ENCODE data around the gene MRTFA. TPM values are rescaled to one million over a fixed set of nuclear protein-coding genes. Genes with fewer than 3 reads are reported as not detected.
"Not testable (repeated sequence)": the region's sequence is repeated elsewhere in the genome, so short reads cannot be mapped to it uniquely, and the experiment has no call there.

MRTFA gene
- total RNA-seq, 1 donor from 2014 or later: 47.0 TPM

DNA sequence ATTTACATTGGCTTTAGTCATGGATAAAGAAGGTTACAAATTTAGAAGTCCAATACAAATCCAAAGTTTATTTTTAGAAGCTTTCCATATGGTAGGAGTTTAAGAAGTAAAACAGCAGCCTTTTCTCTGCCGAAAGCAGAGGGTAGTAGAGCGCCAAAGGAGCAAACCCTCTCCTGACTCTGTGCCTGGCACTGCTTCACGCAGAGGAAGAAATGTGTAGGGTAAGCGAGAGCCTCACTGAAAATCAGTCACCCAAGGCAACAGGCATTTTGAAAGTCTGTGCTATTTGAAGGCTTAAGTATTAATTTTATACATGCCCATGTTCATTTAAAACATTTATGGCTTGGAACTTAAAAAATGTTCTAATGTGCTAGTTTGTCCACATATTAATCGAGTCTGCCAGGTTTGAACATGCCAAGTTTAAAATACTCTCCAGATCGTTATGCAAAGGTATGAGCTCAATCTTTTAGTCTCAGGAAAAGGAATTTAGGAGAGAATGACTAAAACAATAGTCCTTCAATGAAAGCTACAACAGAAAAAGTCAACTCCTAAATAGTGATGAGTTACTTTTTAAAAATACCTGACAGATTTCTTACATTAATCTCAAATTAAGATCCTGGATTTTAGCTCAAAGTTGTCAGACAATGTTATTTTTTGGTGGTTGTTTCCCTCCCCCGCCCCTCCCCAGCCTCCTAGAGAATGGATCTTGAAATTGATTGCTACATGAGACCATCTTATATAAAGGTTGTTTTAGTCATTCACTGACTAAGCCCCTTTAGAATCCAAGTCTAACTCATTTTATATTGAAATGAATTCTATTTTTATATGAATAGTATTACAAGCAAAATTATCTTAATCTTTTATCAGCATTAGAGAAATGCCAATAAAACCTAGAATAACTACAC is 38.7 kb downstream of the MRTFA start:
- no peak for DNase-seq (ENCODE audit: low read depth)

DNA sequence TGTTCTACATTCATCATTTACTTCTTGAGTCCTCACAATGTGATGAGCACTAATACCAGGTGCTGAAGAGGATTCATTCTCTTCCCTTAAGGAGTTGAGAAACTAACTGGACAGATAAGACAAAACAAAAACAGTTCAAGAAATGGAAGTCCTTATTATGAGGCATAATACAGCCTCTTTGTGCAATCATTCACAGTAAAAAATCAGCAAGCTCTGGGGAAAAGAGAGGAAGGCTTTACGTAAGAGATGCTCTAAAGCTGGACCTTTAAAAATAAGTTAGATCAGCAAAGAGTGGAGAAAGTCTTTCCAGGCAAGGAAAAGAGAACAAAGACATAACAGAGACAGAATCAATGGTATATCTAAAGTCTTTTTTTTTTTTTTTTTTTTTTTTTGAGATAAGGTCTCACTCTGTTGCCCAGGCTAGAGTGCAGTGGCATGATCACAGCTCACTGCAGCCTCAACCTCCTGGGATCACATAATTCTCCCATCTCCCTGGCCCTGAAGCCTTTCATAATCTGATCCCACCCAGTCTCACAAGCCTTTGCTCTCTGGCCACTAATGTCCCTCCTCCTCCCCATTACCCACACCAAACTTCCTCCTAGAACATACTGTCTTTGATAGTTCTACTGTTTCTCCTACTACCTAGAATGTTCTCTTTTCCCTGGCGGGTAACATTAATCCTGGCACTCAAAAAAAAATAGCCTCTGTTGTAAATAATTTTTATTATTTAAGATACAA is 40.9 kb downstream of the MRTFA start:
- DNase-seq (ENCODE audit: low read depth): no peak

GRCh38 chr22:40594924-40595323 is 41.6 kb downstream of the MRTFA start:
- DNase-seq (ENCODE audit: low read depth): no peak

- no peak for DNase-seq (ENCODE audit: low read depth)
Measured at GRCh38 chr22:40594346-40594745, 42.2 kb downstream of the MRTFA start.

- DNase-seq (ENCODE audit: low read depth): peak; percentile 26
Measured at GRCh38 chr22:40593460-40594273, 42.9 kb downstream of the MRTFA start.

DNA sequence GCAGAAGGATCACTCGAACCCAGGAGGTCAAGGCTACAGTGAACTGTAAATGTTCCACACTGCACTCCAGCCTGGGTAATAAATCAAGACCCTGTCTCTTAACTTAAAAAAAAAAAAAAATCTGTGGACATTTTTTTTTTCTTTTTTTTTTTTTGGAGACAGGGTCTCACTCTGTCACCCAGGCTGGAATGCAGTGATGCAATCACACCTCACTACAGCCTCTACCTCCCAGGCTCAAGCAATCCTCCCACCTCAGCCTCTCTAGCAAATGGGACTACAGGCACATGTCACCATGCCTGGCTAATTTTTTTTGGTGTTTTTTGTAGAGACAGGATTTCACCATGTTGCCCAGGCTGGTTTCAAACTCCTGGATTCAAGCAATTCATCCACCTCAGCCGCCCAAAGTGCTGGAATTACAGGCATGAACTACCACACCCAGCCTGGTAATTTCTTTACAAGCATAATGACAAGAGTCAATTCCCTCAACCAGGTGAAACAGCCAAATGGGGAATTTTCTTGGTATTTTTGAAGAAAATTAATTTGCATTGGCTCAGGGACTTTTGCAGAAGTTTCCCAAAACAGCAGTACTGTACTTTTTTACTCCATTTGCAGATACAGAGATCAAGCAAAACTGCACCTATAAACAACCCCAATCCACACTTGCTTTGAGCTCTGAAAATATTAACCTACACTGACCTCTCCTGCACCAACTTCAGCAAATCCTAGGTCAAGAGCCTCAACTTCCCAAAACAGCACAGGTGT is 44.0 kb downstream of the MRTFA start:
- DNase-seq (ENCODE audit: low read depth): no peak

DNA sequence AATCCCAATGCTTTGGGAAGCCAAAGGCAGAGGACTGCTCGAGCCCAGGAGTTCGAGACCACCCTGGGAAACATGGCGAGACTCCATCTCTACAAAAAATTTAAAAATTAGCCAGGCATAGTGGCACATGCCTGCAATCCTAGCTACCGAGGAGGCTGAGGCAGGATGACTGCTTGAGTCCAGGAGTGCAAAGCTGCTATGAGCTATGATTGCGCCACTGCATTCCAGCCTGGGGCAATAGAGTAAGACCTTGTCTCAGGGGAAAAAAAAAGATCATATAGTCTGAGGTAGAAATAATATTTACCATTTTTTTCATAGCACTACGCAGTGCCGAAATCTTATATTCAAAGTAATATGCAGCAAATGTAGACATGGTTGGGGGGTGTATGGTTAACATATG is 47.8 kb downstream of the MRTFA start:
- no peak for DNase-seq (ENCODE audit: low read depth)

- DNase-seq (ENCODE audit: low read depth): no peak
Measured at GRCh38 chr22:40586781-40587180, 49.7 kb downstream of the MRTFA start.

GRCh38 chr22:40585310-40585751 is 51.2 kb downstream of the MRTFA start:
- no peak for DNase-seq (ENCODE audit: low read depth)

DNA sequence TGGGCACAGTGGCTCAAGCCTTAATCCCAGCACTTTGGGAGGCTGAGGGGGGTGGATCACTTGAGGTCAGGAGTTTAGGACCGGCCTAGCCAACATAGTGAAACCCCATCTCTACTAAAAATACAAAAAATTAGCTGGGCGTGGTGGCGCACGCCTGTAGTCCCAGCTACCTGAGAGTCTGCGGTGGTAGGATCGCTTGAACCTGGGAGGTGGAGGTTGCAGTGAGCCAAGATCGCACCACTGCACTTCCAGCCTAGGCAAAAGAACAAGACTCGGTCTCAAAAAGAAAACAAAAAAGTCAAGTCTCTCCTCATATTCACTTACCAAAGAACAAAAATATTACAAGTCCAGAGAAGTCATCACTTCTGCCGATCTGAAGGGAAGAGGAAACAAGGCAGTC is 51.8 kb downstream of the MRTFA start:
- not testable (repeated sequence) for DNase-seq (ENCODE audit: low read depth)

DNA sequence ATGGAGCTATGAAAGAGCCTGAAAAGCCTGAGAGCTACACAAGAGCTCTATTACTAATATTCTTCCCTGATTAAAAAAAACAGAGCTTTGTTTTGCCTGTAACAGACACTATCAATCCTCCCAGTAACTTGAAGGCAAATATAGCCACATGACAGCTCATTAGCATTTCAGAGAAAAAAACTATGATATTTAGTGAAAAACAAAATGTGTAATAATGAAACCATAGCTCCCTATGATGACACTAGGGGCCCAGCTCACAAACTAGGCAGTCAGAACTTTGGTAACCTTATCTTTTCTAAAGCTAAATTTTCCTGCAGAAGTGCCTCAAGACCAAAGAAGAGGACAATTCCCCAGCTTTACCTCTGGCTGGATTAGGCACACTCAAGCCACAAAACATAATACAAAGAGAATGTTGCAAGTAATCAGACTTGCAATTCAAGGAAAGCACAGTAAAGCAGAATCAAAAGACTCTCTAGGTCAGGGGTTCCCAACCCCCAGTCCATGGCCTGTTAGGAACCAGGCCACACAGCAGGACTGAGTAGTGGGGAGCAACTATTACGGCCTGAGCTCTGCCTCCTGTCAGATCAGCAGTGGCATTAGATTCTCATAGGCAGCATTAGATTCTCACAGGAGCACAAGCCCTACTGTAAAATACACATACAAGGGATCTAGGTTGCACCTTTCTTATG is 53.3 kb downstream of the MRTFA start:
- no peak for DNase-seq (ENCODE audit: low read depth)

- no peak for DNase-seq (ENCODE audit: low read depth)
Measured at GRCh38 chr22:40582063-40582462, 54.5 kb downstream of the MRTFA start.

- DNase-seq (ENCODE audit: low read depth): no peak
Measured at GRCh38 chr22:40580631-40581030, 55.9 kb downstream of the MRTFA start.

GRCh38 chr22:40578171-40578570 is 58.3 kb downstream of the MRTFA start:
- no peak for DNase-seq (ENCODE audit: low read depth)

DNA sequence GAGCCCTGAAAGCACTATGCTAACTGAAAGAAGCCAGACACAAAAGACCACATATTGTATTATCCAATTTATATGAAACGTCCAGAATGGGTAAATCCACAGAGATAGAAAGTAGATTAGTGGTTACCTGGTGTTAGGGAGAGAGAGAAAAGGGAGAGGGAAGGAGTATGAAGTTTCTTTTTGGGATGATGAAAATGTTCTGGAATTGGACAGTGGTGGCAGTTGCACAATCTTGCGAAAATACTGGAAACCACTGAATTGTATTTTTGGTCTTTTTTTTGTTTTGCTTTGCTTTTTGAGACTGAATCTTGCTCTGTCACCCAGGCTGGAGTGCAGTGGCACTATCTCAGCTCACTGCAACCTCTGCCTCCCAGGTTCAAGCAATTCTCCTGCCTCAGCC is 63.5 kb downstream of the MRTFA start:
- no peak for DNase-seq (ENCODE audit: low read depth)

- DNase-seq (ENCODE audit: low read depth): no peak
Measured at GRCh38 chr22:40571887-40572286, 64.6 kb downstream of the MRTFA start.

DNA sequence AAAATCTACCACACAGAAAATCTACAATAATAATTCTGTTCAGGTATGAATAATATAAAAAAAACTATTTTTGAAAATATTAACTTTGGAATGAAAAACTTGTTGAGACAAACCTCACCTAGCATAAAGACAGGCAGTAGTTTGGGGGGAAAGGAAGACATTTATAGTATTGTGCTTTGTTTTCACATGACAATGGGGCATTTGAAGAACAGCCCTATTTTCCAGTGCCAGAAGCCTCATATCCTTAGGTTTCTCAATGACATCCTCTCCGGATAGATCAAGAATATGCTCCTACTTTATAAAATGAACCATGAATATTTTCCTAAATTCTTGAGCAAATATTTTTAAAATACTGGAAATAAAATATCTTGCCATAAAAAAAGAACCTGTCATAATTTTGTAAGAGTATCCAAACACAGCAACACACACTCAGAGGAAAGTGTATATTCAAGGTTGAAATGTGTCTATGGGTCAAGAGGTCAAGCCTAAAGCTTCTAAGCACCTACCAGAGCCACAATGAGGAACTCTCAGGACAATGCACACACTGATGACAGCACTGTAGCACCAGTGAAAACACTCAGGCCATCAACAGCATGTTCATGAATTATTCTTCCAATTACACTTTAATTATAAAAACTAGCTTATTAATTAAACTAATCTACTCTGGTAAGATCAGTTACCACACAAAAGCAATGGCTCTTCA is 68.7 kb downstream of the MRTFA start:
- no peak for DNase-seq (ENCODE audit: low read depth)

DNA sequence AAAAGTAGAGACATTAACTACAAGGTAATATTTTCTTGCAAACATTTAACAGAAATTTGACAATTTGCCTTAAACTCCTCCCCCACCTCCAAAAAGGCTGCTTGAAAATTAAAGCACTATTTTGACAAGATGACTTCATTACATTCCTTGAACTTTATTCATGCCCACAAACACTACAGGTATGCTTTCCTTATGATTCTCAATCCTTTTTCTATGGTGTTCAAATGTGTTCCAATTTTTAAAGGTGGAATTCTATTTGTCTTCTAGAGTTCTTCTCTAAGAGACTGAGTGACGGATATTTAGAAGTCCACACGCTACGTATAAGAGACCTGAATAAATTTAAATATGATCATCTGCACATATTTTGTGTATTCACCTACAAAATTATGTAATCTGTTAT is 69.4 kb downstream of the MRTFA start:
- DNase-seq (ENCODE audit: low read depth): no peak

DNA sequence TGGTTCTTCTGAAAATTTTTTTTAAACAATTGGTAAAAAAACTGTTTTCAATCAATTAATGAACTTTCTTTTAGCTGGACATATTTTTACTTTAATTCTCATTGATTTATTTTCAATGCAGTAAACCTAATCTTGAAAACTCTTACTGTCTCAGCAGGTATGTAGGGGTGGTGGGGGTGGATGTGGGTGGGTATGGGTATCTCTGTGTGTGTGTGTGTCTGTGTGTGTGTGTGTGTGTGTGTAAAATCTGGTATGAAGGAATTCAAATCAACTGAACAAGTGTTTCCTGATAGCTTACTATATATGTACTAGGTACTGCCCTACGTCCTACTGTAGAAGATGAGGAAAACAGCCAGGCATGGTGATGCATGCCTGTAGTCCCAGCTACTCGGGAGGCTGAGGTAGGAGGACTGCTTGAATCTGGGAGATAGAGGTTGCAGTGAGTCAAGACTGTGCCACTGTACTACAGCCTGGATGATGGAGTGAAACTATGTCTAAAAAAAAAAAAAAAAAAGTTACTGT is 75.5 kb downstream of the MRTFA start:
- DNase-seq (ENCODE audit: low read depth): no peak

Data from myocyte (in vitro differentiated cells).